GM21529 (cell line): Measurements from ENCODE around the gene EIPR1.
"Not testable (repeated sequence)": the region's sequence is repeated elsewhere in the genome, so short reads cannot be mapped to it uniquely, and the experiment has no call there.

Experiments
- ATAC-seq: cut with Tn5 transposase; IDR thresholded peaks from one replicate; pipeline ENCODE4 v1.9.1; 2021; ENCODE audit not compliant: unreplicated experiment

The EIPR1 gene

DNA sequence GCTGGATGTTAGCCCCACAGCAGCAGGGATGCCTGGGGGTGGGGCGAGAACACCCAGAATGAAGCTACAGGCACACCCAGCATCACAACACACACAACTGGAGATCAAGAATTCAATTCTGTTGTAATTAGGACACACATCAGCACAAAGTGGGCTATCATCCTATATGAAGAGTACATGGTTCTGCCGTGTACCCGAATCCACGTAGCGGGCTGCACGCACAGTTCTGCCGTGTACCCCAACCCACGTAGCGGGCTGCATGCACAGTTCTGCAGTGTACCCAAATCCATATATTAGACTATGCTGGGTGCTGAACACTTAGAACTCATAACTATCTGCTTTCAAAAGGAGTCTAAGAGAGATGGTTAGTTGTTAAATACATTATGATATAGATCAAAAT, 86.5 kb downstream of the EIPR1 start:
- ATAC-seq: no peak

GRCh38 chr2:3290655-3291054, 87.0 kb downstream of the EIPR1 start:
- ATAC-seq: no peak

GRCh38 chr2:3289971-3290370, 87.6 kb downstream of the EIPR1 start:
- no peak for ATAC-seq

DNA sequence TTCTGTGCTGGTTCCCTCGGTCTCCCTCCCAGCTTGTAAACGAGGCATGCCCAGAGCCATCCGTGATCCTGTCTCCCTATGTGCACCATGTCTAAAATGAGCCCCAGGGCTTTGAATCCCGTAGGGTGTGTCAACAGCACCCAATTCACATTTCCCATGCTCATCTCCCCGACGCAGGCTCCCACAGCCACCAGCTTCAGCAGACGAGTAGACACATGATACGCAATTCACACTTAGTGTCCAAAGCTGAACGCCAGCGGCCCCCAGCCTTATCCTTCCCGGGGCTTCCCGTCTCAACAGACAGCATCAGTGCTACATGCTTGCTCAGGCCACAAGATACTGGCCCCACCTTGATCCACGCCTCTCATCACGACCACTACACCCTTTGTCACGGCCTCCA, 88.1 kb downstream of the EIPR1 start:
- ATAC-seq: no peak

DNA sequence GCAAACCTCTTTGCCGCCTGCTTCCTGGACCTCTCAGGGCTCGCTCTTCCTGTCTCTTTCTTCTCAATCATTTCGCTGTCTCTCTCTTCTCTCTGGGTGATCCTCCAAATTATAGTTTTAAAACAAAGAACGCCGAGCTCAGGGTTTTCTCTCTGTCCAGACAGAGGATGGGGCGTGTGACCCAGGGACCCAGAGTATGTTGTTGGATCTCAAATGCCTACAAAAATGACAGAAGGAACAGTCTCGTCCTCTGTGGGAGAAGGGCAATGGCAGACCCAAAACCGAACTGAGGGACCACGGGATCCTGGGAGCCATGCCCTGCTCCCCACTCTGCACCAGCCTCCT, 88.5 kb downstream of the EIPR1 start:
- no peak for ATAC-seq

DNA sequence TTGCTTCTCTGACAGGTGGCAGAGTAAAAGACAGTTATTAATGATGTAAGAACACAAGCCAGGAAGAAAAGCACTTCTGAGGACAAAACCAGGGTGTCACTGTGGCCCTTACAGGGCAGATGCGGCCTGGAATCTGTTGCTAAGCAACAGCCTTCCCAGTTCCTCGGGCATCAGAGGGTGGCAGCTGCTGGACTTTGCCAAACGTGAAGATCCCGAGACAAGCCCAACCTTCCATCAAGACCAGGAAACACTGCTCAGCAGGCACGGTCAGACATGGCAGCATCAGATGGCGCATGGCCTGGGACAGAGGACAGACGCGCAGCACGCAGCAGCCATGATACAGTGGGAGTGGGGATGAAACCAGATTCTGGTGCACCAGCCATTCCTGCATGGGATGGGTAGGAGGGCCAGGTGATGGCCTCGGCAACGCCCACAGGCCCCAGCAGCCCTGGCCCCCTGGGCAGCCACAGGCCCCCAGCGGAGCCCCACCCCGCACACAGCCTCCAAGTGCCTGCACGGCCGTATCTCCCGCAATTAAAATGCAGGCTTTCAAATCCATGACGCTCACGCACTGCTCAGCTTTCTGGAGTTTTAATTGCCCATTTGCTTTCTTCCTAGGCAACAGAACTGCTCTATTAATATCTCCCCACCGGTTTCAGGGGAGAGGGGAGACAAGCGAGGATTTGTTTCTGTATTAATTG, 89.0 kb downstream of the EIPR1 start:
- no peak for ATAC-seq

DNA sequence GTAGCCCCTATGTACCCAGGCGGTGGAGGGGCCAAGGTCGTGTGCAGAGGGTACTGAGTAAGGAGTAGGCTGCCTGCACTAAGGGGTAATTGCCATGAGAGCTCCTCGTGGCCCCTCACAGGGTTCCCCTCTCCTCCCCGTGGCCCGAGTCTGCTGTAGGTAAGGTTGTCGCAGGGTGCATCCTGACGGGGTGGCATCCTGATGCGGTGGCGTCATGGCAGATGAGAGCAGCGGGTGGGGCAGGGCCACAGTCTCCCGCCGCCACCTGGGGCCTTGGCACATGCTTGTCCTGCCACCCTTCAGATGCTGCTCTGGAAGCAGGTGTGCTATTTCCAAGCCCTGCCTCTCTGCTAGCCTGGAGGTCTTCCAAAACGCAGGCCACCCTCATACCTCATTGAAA, 89.7 kb downstream of the EIPR1 start:
- no peak for ATAC-seq

GRCh38 chr2:3286646-3287036, 91.0 kb downstream of the EIPR1 start:
- ATAC-seq: not testable (repeated sequence)

- ATAC-seq: no peak
Measured at GRCh38 chr2:3285901-3286645, 91.5 kb downstream of the EIPR1 start.

DNA sequence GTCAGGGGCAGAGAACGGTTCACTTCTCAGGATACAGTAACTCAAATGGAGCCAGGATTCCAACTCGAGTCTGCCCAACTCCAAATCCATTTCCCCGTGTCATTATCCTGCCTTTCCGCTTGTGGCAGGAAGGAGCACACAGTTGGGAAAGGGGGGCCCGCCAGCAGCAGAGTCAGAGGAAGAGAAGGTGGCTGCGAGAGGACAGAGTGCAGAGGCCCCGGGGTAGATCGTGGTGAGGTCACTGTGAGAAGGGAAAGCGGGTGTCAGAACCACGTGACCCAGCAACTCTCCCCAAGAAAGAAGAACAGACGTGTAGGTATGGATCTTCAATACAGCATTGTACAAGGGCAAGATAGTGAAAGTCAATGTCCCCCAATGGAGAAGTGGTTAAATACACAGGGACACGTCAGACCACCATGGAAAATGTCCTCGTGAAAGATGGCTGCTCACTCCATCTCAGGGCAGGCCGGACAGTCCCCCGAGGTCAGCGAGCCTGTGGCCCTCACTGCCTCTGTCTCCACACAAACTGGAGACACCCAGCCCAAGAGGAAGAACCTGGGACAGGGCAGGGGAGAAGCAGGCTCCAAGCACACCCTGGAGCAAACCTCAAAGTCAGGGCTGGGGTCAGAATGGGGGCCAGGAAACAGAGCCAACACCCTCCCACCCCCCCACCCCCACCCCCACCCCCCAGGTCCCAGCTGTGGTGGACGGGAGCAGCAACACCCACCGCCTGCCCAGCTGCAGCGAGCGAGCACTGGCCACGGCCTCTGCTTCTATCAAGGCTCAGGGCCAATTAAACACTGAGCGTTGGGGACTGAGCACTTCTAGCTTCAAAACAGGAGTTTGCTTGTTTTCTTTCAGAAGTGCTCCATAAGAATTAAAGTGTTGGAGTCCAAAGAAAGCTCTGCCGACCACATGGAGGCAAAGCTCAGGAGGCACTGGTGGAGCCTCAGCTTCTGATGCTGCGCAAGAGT, 92.7 kb downstream of the EIPR1 start:
- no peak for ATAC-seq

GRCh38 chr2:3283876-3284656, 93.6 kb downstream of the EIPR1 start:
- ATAC-seq: not testable (repeated sequence)

- no peak for ATAC-seq
Measured at GRCh38 chr2:3283206-3283605, 94.4 kb downstream of the EIPR1 start.

GRCh38 chr2:3282056-3282998, 95.3 kb downstream of the EIPR1 start:
- no peak for ATAC-seq

DNA sequence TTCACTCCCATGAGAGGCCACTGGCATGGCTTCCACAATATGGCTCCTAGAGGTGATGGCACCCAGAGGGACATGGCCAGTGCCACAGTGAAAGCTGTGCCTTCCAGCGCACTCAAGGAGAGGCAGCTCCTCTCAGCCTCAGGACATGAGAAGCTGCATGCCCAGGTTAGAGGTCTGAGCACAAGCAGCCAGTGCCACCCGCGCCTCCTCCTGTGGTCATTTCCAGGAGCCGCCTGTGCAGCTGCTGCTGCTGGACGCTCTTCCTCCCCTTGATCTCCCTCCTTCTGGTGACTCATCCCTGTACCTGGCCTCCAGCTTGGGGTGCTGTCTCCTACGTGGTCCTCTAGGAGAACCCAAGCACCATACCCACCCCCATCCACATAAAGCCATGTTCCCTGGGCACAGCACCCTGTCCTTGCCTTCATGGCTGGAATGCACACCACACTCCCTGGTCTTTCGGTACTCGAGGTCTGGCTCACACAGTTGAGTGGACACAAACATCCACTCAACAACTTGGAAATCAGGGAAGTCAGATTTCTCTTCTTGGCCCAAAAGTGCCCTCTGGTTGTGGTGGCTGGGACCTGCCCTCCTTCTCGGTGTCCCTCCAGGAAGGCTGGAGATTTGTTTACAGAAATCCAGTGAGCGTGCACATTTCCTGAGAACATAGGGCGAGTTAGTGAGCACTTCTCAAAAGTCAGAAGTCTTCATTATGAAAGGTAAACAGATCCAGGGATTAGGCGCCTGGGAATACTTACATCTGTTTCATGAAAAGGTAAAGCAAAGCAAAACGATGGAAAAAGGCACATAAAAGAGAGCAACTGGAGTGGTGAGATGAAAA, 96.7 kb downstream of the EIPR1 start:
- no peak for ATAC-seq

DNA sequence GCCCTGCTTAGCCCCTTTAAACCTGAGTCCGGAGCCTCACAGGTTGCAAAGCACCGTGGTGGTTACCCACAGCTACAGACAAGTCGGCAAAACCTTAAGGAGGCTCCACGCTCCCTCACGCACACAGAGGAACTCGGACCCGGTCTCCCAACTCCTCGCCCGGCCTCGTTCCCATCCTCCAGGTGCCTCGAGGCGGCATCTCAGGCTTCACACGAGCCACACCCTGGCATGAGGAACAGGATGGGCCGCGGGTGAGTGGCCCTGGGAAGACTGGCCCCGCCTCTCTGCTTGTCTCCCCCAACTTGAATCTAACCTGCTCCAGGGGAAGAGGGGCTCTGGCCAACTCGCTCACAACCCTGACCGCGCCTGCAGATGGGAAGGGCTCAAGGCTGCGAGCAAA, 97.4 kb downstream of the EIPR1 start:
- no peak for ATAC-seq

DNA sequence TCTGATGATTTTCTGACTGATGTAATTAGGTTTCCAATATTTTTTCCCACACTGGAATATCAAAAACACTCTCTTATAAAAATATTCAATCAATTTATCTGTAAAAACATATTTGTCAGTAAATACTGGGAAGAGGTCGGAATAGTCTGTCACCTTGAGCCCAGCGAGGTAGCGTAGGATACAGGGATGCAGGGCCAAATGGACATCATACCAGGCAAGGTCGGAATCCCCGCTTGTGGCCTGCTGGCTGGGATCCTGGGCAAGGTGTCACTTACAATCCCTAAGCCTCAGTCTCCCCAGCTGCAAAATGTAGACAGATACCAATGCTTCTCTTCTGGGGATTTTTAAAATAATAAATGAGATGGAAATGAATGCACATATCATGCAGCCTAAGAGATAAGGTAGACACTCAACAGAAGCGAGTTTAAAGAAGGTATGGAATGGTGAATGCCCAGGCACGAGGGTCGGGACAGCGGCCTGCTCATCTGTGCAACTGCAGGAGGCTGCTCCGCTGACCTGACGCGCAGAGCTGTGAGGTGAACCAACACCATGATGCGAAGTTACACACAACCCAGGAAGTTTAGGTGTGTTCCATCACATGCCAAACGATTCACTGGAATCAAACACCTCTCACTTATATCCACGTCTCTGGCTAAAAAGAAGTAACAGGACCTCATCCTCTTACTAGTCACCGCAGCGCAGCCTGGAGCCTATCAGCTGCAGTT, 98.2 kb downstream of the EIPR1 start:
- ATAC-seq: no peak

- ATAC-seq: no peak
Measured at GRCh38 chr2:3278521-3279218, 98.9 kb downstream of the EIPR1 start.
